Karpas-422 (cell line): ENCODE measurements around the gene LYPLA2. TPM values are rescaled to one million over a fixed set of nuclear protein-coding genes. Genes with fewer than 3 reads are reported as not detected.

Source experiments
- total RNA-seq: library from RNA; depleted of rRNA; stranded (reverse); fragments of >200 nt; shearing (Covaris generic); gene quantifications from 2 replicates; pipeline ENCODE4 v1.2.3, GENCODE V29; 2014; ENCODE audit warnings: low replicate concordance; rRNA removed

LYPLA2 gene
- total RNA-seq, 1 experiment from 2014 or later, result 43.1 TPM

Other genes with a start within 250 kb of the LYPLA2 start
- 32.0 and 33.0 TPM in 2 replicates for gene ID3, start 231.6 kb upstream of the LYPLA2 start, total RNA-seq
- gene RPL11, start 99.3 kb upstream of the LYPLA2 start, total RNA-seq, result 1,479 and 2,277 TPM in 2 replicates
- 14.6 and 16.9 TPM in 2 replicates for gene ELOA, start 47.7 kb upstream of the LYPLA2 start, total RNA-seq
- 35.6 and 55.7 TPM in 2 replicates for gene PITHD1, start 12.7 kb upstream of the LYPLA2 start, total RNA-seq
- gene GALE, start 9.6 kb downstream of the LYPLA2 start, total RNA-seq, result 16.8 and 39.7 TPM in 2 replicates
- 25.6 and 45.2 TPM in 2 replicates for gene HMGCL, start 34.3 kb downstream of the LYPLA2 start, total RNA-seq
- 37.8 and 47.2 TPM in 2 replicates for gene FUCA1, start 77.1 kb downstream of the LYPLA2 start, total RNA-seq
- gene CNR2, start 122.2 kb downstream of the LYPLA2 start, total RNA-seq, result 16.4 and 18.9 TPM in 2 replicates
- 114 and 140 TPM in 2 replicates for gene PNRC2, start 168.7 kb downstream of the LYPLA2 start, total RNA-seq
- gene SRSF10, start 189.2 kb downstream of the LYPLA2 start, total RNA-seq, result 87.6 and 150 TPM in 2 replicates